Hepatocyte (in vitro differentiated cells): ENCODE data around the gene EID2.

Source experiments
- CTCF ChIP-seq: fragments of 200-600 bp; sonication (generic); IDR thresholded peaks from 2 replicates; pipeline ENCODE4 v1.5.1; 2016; ENCODE audit warnings: antibody characterized with exemption, mild to moderate bottlenecking; ENCODE audit not compliant: poor library complexity
- EZH2 ChIP-seq: fragments of 200-600 bp; sonication (generic); IDR thresholded peaks from 2 replicates; pipeline ENCODE4 v1.6.1; 2016; ENCODE audit warnings: antibody characterized with exemption, mild to moderate bottlenecking, borderline replicate concordance
- EZH2phosphoT487 ChIP-seq: fragments of 200-600 bp; sonication (generic); IDR thresholded peaks from one replicate; pipeline ENCODE4 v1.6.1; 2018; ENCODE audit warnings: antibody characterized with exemption, mild to moderate bottlenecking, low read depth, moderate library complexity; ENCODE audit not compliant: unreplicated experiment, severe bottlenecking

- TF ChIP-seq EZH2phosphoT487 (no peak), CTCF (no peak), EZH2 (no peak)
Measured at GRCh38 chr19:39553082-39553652, 13.2 kb upstream of the EID2 start.
